Lower leg skin (tissue), 3 donors: ENCODE data around the gene DSC3.

ENCODE experiments used
- POLR2A ChIP-seq, 2 donors: fragments of 450-650 bp; IDR thresholded peaks; one replicate each; pipeline ENCODE4 v1.6.1; 2016 to 2017; ENCODE audit warnings: antibody characterized with exemption in 2 of 2, mild to moderate bottlenecking in 1 of 2, moderate library complexity in 1 of 2
- TF ChIP-seq, protein P1 (sequence below), 3 donors: fragments of 450-650 bp; IDR thresholded peaks; one replicate each; pipeline ENCODE4 v1.5.1; 2016; ENCODE audit warnings: antibody characterized with exemption in 3 of 3, mild to moderate bottlenecking in 3 of 3, moderate library complexity in 2 of 3

DNA sequence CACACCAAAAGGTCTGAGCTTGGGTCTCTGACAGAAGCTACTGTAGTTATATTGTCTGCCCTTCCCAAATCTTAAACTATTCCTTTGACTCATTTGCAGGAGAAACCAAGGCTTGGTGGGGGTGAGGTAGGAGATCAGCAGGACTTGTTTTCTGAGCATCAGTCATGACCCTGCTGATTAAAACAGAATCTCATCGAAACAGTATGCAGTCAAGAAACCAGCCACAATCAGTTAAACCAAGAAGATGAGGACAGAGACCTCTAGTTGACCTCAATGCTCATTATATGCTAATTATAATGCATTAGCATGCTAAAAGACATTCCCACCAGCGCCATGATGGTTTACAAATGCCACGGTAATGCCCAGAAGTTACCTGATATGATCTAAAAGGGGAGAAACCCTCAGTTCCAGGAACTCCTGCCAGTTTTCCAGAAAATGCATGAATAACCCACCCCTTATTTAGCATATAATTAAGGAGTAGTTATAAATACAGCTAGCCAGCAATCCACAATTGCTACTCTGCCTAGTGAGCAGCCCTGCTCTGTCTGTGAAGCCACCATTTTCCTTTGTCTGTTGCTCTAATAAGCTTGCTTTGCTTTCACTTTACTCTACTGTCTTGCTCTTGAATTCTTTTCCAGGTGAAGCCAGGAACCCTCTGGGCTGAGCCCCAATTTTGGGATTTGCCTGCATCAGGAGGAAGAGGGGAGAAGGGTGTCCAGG is 26.7 kb downstream of the DSC3 start:
- TF ChIP-seq, protein P1, sequence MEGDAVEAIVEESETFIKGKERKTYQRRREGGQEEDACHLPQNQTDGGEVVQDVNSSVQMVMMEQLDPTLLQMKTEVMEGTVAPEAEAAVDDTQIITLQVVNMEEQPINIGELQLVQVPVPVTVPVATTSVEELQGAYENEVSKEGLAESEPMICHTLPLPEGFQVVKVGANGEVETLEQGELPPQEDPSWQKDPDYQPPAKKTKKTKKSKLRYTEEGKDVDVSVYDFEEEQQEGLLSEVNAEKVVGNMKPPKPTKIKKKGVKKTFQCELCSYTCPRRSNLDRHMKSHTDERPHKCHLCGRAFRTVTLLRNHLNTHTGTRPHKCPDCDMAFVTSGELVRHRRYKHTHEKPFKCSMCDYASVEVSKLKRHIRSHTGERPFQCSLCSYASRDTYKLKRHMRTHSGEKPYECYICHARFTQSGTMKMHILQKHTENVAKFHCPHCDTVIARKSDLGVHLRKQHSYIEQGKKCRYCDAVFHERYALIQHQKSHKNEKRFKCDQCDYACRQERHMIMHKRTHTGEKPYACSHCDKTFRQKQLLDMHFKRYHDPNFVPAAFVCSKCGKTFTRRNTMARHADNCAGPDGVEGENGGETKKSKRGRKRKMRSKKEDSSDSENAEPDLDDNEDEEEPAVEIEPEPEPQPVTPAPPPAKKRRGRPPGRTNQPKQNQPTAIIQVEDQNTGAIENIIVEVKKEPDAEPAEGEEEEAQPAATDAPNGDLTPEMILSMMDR (IDR thresholded peaks at IDR 0.05) = no peak
- no peak for TF ChIP-seq POLR2A (IDR thresholded peaks at IDR 0.05)
